Suprapubic skin (tissue), 4 donors: Measurements from ENCODE around the gene AK4.

ENCODE experiments used
- CTCF ChIP-seq, 2 donors: fragments of 200-600 bp in 1 of 2; fragments of 450-650 bp in 1 of 2; sonication (generic) in 1 of 2; IDR thresholded peaks; one replicate each; pipeline ENCODE4 v1.5.1; 2016 to 2019; ENCODE audit warnings: antibody characterized with exemption in 2 of 2, mild to moderate bottlenecking in 1 of 2, moderate library complexity in 1 of 2
- POLR2A ChIP-seq, 2 donors: fragments of 450-650 bp; IDR thresholded peaks; one replicate each; pipeline ENCODE4 v1.6.1; 2017; ENCODE audit warnings: antibody characterized with exemption in 2 of 2, mild to moderate bottlenecking in 2 of 2, moderate library complexity in 2 of 2
- POLR2AphosphoS5 ChIP-seq, 3 donors: sonication (generic); formaldehyde crosslinking; IDR thresholded peaks; one replicate each; pipeline ENCODE4 v1.6.1; 2017; ENCODE audit warnings: antibody characterized with exemption in 3 of 3

GRCh38 chr1:65119951-65120350, 28.1 kb upstream of the AK4 start:
- TF ChIP-seq POLR2A (IDR thresholded peaks at IDR 0.05): no peak
- TF ChIP-seq CTCF (IDR thresholded peaks at IDR 0.05): no peak
- TF ChIP-seq POLR2AphosphoS5 (IDR thresholded peaks at IDR 0.05): no peak
